Lung (tissue), 12 donors: ENCODE data around the gene HEMK1. TPM values are rescaled to one million over a fixed set of nuclear protein-coding genes. Genes with fewer than 3 reads are reported as not detected.

Experiments used
- ATAC-seq: fragments of 200-7000 bp; cut with Tn5 transposase; one replicate; pipeline ENCODE4 v1.9.1; 2020; ENCODE audit warnings: moderate number of reproducible peaks; ENCODE audit not compliant: insufficient read depth, low FRiP score
- DNase-seq, 3 donors: peaks; one replicate each; pipeline ENCODE4 v3.0.0-alpha.2; 2013 to 2017
- H3K27ac ChIP-seq, 2 donors: one replicate each; pipeline ENCODE4 v1.5.1; 2013; ENCODE audit warnings: mild to moderate bottlenecking in 2 of 2, moderate library complexity in 2 of 2, control low read depth in 1 of 2, inconsistent platforms in 1 of 2, low read depth in 1 of 2, low read length in 1 of 2
- H3K27me3 ChIP-seq, 3 donors: one replicate each; pipeline ENCODE4 v1.5.1; 2013; ENCODE audit warnings: low read length in 2 of 3; ENCODE audit not compliant: control insufficient read depth in 3 of 3, insufficient read depth in 3 of 3
- H3K36me3 ChIP-seq, 4 donors: one replicate each; pipeline ENCODE4 v1.5.1; 2013; ENCODE audit warnings: low read length in 4 of 4, mild to moderate bottlenecking in 1 of 4, moderate library complexity in 1 of 4; ENCODE audit not compliant: control insufficient read depth in 4 of 4, insufficient read depth in 4 of 4
- H3K4me1 ChIP-seq, 5 donors: one replicate each; pipeline ENCODE4 v1.5.1; 2013; ENCODE audit warnings: low read length in 5 of 5, mild to moderate bottlenecking in 2 of 5, moderate library complexity in 1 of 5; ENCODE audit not compliant: control insufficient read depth in 5 of 5, insufficient read depth in 5 of 5
- H3K4me3 ChIP-seq: one replicate; pipeline ENCODE4 v1.5.1; 2013; ENCODE audit warnings: mild to moderate bottlenecking, control low read depth, moderate library complexity
- H3K9ac ChIP-seq, 2 donors: one replicate each; pipeline ENCODE4 v1.5.1; 2013; ENCODE audit warnings: low read length in 2 of 2, control low read depth in 1 of 2; ENCODE audit not compliant: insufficient read depth in 1 of 2
- H3K9me3 ChIP-seq, 4 donors: one replicate each; pipeline ENCODE4 v1.5.1; 2013; ENCODE audit warnings: low read length in 3 of 4, mild to moderate bottlenecking in 1 of 4, moderate library complexity in 1 of 4; ENCODE audit not compliant: control insufficient read depth in 4 of 4, insufficient read depth in 3 of 4
- CTCF ChIP-seq: IDR thresholded peaks from 2 replicates; pipeline ENCODE4 v1.5.1; 2012; ENCODE audit warnings: mild to moderate bottlenecking; ENCODE audit errors: control extremely low read depth, extremely low read depth
- WGBS, 2 donors: extraction: QIAGEN DNeasy Blood & Tissue Kit; methylation state at CpG; one replicate each; pipeline ENCODE4 v1.1.7; 2013; 5-methylcytosine and 5-hydroxymethylcytosine counted together
- polyA plus RNA-seq, 2 donors: library from polyadenylated mRNA; stranded (reverse); fragments of 200-250 nt; gene quantifications; one replicate each; pipeline ENCODE4 v1.2.1, GENCODE V29; 2013
- total RNA-seq, 2 donors: library from RNA; depleted of rRNA in 1 of 2; stranded (reverse); fragments of >200 nt in 1 of 2; gene quantifications; one replicate each; pipeline ENCODE4 v1.2.1, GENCODE V29; 2014 to 2021
- donor health status: control.
- donor health status: control.
- donor health status: Bipolar disorder and iron deficiency.
- donor health status: healthy.
- donor health status: DM: yes; HTN: yes; CAD: no.

HEMK1 gene
- total and polyA plus RNA-seq, 4 donors: 16.0 to 28.0 (median 18.7) TPM

GRCh38 chr3:50617911-50618481, 48.7 kb downstream of the HEMK1 start:
- WGBS, 2 donors: 29 to 45% methylated on average over 6 of the region's 6 CpGs
- no peak for TF ChIP-seq CTCF
- DNase-seq: no peak
- ATAC-seq: no peak
- no peaks in the 10 kb centered on the region for H3K9me3 ChIP-seq
- peak overlapping the region; percentile 80 for H3K4me3 ChIP-seq
- no peaks in the 10 kb centered on the region for H3K27me3 ChIP-seq
- peaks cover 0 to 4% (median 4%) of the 10 kb centered on the region in 4 donors for H3K36me3 ChIP-seq
- peak overlapping the region in 1 of 2 donors; percentile 89 for H3K9ac ChIP-seq
- H3K27ac ChIP-seq: peak overlapping the region; percentile 92 to 96
- H3K4me1 ChIP-seq: peaks cover 3 to 24% (median 24%) of the 10 kb centered on the region in 5 donors

- H3K9me3 ChIP-seq: no peaks in the 10 kb centered on the region
- no peak for TF ChIP-seq CTCF
- peaks cover 0 to 4% (median 2%) of the 10 kb centered on the region in 4 donors for H3K36me3 ChIP-seq
- no peak overlapping the region for H3K9ac ChIP-seq
- ATAC-seq (no peak), DNase-seq (no peak)
- 19 to 74% methylated on average over 1 of the region's 1 CpG for WGBS, 2 donors
- H3K4me1 ChIP-seq: peaks cover 3 to 33% (median 14%) of the 10 kb centered on the region in 5 donors
- H3K27ac ChIP-seq: peak overlapping the region; percentile 59 to 68
- H3K27me3 ChIP-seq: no peaks in the 10 kb centered on the region
- H3K4me3 ChIP-seq: no peak overlapping the region
Observed at GRCh38 chr3:50620420-50620819, 51.1 kb downstream of the HEMK1 start.

GRCh38 chr3:50620820-50621219, 51.5 kb downstream of the HEMK1 start:
- WGBS, 2 donors: 15 to 39% methylated on average over 4 of the region's 4 CpGs
- Histone ChIP-seq H3K36me3 (peaks cover 0 to 6% (median 2%) of the 10 kb centered on the region in 4 donors), H3K27me3 (no peaks in the 10 kb centered on the region), H3K27ac (peak overlapping the region; percentile 59 to 68), H3K4me1 (peaks cover 4 to 35% (median 14%) of the 10 kb centered on the region in 5 donors), H3K9ac (no peak overlapping the region), H3K4me3 (no peak overlapping the region), H3K9me3 (no peaks in the 10 kb centered on the region)
- DNase-seq (no peak), ATAC-seq (no peak)
- TF ChIP-seq CTCF: no peak
